Stimulated activated CD4-positive, alpha-beta T cell treated with anti-CD3 and anti-CD28 coated beads, TNF-alpha, amount 100 ng/mL, for 48 hours (primary cell): ENCODE measurements around the gene CHST13.

Source experiments
- DNase-seq, 3 donors: peaks; one replicate each; pipeline ENCODE4 v3.0.0-alpha.2; 2020; ENCODE audit warnings: low read depth in 3 of 3

Gene CHST13

GRCh38 chr3:126508564-126508964, 15.4 kb upstream of the CHST13 start:
- no peak for DNase-seq

- DNase-seq, result no peak
These were observed 14.2 kb upstream of the CHST13 start for GRCh38 chr3:126509597-126510307.

GRCh38 chr3:126510308-126510910, 13.5 kb upstream of the CHST13 start:
- DNase-seq, result no peak

GRCh38 chr3:126511291-126511690, 12.7 kb upstream of the CHST13 start:
- DNase-seq, result no peak

GRCh38 chr3:126512026-126512425, 11.9 kb upstream of the CHST13 start:
- no peak for DNase-seq

GRCh38 chr3:126512916-126513650, 10.9 kb upstream of the CHST13 start:
- no peak for DNase-seq

- DNase-seq, result no peak
These were observed 9.8 kb upstream of the CHST13 start for GRCh38 chr3:126514161-126514560.

GRCh38 chr3:126515066-126515706, 8.8 kb upstream of the CHST13 start:
- no peak for DNase-seq

- no peak for DNase-seq
These were observed 7.6 kb upstream of the CHST13 start for GRCh38 chr3:126516152-126516935.

- no peak for DNase-seq
These were observed 7.0 kb upstream of the CHST13 start for GRCh38 chr3:126516936-126517290.

GRCh38 chr3:126517291-126517951, 6.5 kb upstream of the CHST13 start, which contains the start of gene UROC1:
TSS of gene UROC1 (minus strand) at chr3:126517773. CDS start at chr3:126517719, 54 bp downstream.
- no peak for DNase-seq

GRCh38 chr3:126517986-126518778, 5.8 kb upstream of the CHST13 start:
- no peak for DNase-seq

- no peak for DNase-seq
These were observed 5.2 kb upstream of the CHST13 start for GRCh38 chr3:126518779-126519177.

- no peak for DNase-seq
These were observed 4.2 kb upstream of the CHST13 start for GRCh38 chr3:126519506-126520455.

GRCh38 chr3:126521122-126521891, 2.6 kb upstream of the CHST13 start:
- DNase-seq, result no peak

GRCh38 chr3:126522363-126522788, 1.6 kb upstream of the CHST13 start:
- DNase-seq, result peak in 2 of 3 donors; percentile 13 to 23

GRCh38 chr3:126524429-126524988, 554 bp downstream of the CHST13 start:
- no peak for DNase-seq
